ENCODE results near the gene COX7A2. TPM values are rescaled to one million over a fixed set of nuclear protein-coding genes. Genes with fewer than 3 reads are reported as not detected.

The COX7A2 gene
- total RNA-seq, 1 experiment from 2014 or later: 707 TPM

DNA sequence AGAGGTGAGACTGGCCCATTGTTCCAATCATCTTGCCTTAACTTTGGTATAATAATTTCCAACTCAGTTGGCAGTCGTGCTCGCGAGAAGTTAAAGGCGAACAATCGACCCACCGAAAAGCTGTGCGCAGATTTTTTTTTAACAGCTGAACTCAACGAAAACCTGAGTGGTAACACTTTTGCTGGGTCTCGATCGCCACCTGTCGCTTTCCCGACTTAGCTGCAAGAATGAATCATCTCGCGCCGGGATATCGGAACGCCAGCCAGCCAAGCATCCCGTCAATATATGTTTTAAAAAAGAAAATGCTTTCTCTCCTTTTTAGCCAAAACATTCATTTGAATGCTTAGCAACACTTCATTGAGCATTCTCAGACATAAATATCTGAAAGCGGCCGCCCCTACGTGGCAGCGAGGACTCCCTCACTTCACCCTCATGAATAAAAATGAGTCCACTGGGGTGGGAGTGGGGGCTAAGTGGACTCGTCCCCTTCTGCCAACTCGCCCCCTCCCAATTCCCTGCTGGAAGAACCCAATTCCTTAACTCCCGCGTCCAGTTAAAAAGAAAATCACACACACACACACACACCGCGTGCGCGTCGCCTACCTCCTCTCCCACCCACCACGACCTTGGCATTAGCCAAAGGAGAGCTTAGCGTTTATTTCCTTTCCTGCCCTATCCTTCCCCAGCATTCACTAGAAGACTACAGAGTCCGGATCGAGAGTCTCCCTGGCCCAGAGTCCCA lies 39.2 kb downstream of the COX7A2 start:
- ATAC-seq (peak; percentile 54), DNase-seq (ENCODE audit: low read depth, low spot score) (no peak)
- in situ Hi-C loops (cut with HindIII; ENCODE audit: low pct_unique_long_range_greater_than_20kb, low sequenced_read_pairs): no loop called here
- no peaks in the 10 kb centered on the region for H3K9me3 ChIP-seq (ENCODE audit: control insufficient read depth, insufficient read depth, low read depth, low read length)
- ChIA-PET POLR2A (interaction anchor here (0.6 kb wide), 1 partner anchor 94 kb away, joined by 3 read pairs; no protein-coding TSS in a partner anchor), CTCF (interaction anchor here (0.5 to 1.7 kb wide), 5 partner anchors 85 to 1234 kb away, joined by 3 to 6 read pairs (median 5); no protein-coding TSS in a partner anchor)
- H3K4me3 ChIP-seq (ENCODE audit: low read depth in 2 of 2, low read length in 2 of 2): peak overlapping the region; percentile 45 to 62
- TF ChIP-seq, protein P1, sequence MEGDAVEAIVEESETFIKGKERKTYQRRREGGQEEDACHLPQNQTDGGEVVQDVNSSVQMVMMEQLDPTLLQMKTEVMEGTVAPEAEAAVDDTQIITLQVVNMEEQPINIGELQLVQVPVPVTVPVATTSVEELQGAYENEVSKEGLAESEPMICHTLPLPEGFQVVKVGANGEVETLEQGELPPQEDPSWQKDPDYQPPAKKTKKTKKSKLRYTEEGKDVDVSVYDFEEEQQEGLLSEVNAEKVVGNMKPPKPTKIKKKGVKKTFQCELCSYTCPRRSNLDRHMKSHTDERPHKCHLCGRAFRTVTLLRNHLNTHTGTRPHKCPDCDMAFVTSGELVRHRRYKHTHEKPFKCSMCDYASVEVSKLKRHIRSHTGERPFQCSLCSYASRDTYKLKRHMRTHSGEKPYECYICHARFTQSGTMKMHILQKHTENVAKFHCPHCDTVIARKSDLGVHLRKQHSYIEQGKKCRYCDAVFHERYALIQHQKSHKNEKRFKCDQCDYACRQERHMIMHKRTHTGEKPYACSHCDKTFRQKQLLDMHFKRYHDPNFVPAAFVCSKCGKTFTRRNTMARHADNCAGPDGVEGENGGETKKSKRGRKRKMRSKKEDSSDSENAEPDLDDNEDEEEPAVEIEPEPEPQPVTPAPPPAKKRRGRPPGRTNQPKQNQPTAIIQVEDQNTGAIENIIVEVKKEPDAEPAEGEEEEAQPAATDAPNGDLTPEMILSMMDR (IDR thresholded peaks at IDR 0.05): peak; percentile 88
- TF ChIP-seq, protein P2, sequence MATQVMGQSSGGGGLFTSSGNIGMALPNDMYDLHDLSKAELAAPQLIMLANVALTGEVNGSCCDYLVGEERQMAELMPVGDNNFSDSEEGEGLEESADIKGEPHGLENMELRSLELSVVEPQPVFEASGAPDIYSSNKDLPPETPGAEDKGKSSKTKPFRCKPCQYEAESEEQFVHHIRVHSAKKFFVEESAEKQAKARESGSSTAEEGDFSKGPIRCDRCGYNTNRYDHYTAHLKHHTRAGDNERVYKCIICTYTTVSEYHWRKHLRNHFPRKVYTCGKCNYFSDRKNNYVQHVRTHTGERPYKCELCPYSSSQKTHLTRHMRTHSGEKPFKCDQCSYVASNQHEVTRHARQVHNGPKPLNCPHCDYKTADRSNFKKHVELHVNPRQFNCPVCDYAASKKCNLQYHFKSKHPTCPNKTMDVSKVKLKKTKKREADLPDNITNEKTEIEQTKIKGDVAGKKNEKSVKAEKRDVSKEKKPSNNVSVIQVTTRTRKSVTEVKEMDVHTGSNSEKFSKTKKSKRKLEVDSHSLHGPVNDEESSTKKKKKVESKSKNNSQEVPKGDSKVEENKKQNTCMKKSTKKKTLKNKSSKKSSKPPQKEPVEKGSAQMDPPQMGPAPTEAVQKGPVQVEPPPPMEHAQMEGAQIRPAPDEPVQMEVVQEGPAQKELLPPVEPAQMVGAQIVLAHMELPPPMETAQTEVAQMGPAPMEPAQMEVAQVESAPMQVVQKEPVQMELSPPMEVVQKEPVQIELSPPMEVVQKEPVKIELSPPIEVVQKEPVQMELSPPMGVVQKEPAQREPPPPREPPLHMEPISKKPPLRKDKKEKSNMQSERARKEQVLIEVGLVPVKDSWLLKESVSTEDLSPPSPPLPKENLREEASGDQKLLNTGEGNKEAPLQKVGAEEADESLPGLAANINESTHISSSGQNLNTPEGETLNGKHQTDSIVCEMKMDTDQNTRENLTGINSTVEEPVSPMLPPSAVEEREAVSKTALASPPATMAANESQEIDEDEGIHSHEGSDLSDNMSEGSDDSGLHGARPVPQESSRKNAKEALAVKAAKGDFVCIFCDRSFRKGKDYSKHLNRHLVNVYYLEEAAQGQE (IDR thresholded peaks at IDR 0.05; ENCODE audit: insufficient read depth in 1 of 2, low read depth in 2 of 2, low read length in 1 of 2): no peak
- no TSS peak for BruUV-seq (replicated peaks)
- H3K4me1 ChIP-seq (ENCODE audit: control insufficient read depth, insufficient read depth, low read length): peaks cover 5% of the 10 kb centered on the region
- no peak overlapping the region for H3K27ac ChIP-seq (ENCODE audit: low read length)
- intact Hi-C loops (cut with micrococcal nuclease; ENCODE audit: unreplicated experiment): loop anchor here (2.0 to 10.0 kb wide), 3 partner anchors 310 to 860 kb away; no protein-coding TSS in a partner anchor
- no peaks in the 10 kb centered on the region; the same call in 1 of the 2 replicates for H3K36me3 ChIP-seq (ENCODE audit: control insufficient read depth, insufficient read depth, low read length)
- peaks cover 5% of the 10 kb centered on the region; the same call in 1 of the 2 replicates for H3K27me3 ChIP-seq (ENCODE audit: control insufficient read depth, insufficient read depth, low read length)

DNA sequence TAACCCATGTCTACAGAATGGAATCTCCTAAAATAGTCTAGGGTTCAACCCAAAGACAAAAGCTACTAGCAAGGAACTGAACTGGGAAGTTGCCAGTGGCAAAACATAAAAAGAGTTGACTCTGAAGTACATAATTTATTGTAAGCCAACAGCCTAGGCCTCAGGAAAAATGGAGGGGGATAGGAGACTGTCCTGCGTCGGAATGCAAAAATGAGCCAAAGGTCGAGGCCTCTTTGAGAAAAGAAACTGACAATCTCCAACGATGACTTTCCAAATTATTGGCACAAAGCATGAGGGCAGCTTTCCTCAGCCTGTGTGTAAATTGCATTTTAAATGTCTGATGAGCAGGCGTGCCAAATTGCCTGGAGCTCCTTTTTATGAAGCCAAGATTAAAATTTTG lies 39.9 kb downstream of the COX7A2 start:
- Histone ChIP-seq H3K9me3 (ENCODE audit: control insufficient read depth, insufficient read depth, low read depth, low read length) (no peaks in the 10 kb centered on the region), H3K4me1 (ENCODE audit: control insufficient read depth, insufficient read depth, low read length) (peaks cover 5% of the 10 kb centered on the region), H3K27me3 (ENCODE audit: control insufficient read depth, insufficient read depth, low read length) (peaks cover 5% of the 10 kb centered on the region; the same call in 1 of the 2 replicates), H3K27ac (ENCODE audit: low read length) (no peak overlapping the region), H3K36me3 (ENCODE audit: control insufficient read depth, insufficient read depth, low read length) (no peaks in the 10 kb centered on the region; the same call in 1 of the 2 replicates), H3K4me3 (ENCODE audit: low read depth in 2 of 2, low read length in 2 of 2) (no peak overlapping the region)
- TF ChIP-seq, protein P2 (IDR thresholded peaks at IDR 0.05; ENCODE audit: insufficient read depth in 1 of 2, low read depth in 2 of 2, low read length in 1 of 2): no peak
- TF ChIP-seq, protein P1 (IDR thresholded peaks at IDR 0.05): no peak
- no peak for TF ChIP-seq POLR2AphosphoS5 (IDR thresholded peaks at IDR 0.05; ENCODE audit: low read depth, low read length)
- no peak for TF ChIP-seq SIN3A (IDR thresholded peaks at IDR 0.05; ENCODE audit: borderline replicate concordance, insufficient read depth, low read depth, low read length)
- TF ChIP-seq TCF7L2 (IDR thresholded peaks at IDR 0.05; ENCODE audit: low read depth, low read length): no peak
- intact Hi-C loops (cut with micrococcal nuclease; ENCODE audit: unreplicated experiment): loop anchor here (2.0 to 10.0 kb wide), 3 partner anchors 309 to 859 kb away; no protein-coding TSS in a partner anchor
- POLR2A ChIA-PET: no interaction called here
- in situ Hi-C loops (cut with HindIII; ENCODE audit: low pct_unique_long_range_greater_than_20kb, low sequenced_read_pairs): no loop called here
- DNase-seq (ENCODE audit: low read depth, low spot score): no peak
- CTCF ChIA-PET: interaction anchor here (0.9 kb wide), 1 partner anchor 1112 kb away, joined by 6 read pairs; no protein-coding TSS in a partner anchor
- ATAC-seq: no peak
- no TSS peak for BruUV-seq (replicated peaks)
